ENCODE measurements around the gene ZNF26.
"Not testable (repeated sequence)": the region's sequence is repeated elsewhere in the genome, so short reads cannot be mapped to it uniquely, and the experiment has no call there.

ZNF26 gene

GRCh38 chr12:132986001-132986884 lies at the start of gene ZNF26:
Gene ZNF26 (plus strand): TSS chr12:132986367. CDS start chr12:132986841, 474 bp downstream.
- Histone ChIP-seq H3K27ac (ENCODE audit: low read depth, low read length) (peak within 1 kb of the TSS; percentile 36), H3K9me3 (ENCODE audit: control insufficient read depth, insufficient read depth, low read length) (peaks cover 35% of the 10 kb centered on the region), H3K9me2 (replicated peaks; ENCODE audit: control insufficient read depth, low read length) (no peaks in the 10 kb centered on the region), H3K36me3 (ENCODE audit: control insufficient read depth, low read length) (peaks cover 22% of the 10 kb centered on the region), H4K20me1 (ENCODE audit: control insufficient read depth, insufficient read depth, low read depth, low read length) (no peaks in the 10 kb centered on the region), H3K4me2 (ENCODE audit: low read length) (peak within 1 kb of the TSS; percentile 66), H3K27me3 (ENCODE audit: control insufficient read depth, low read length) (no peaks in the 10 kb centered on the region), H3F3A (ENCODE audit: control insufficient read depth, insufficient read depth) (no peaks in the 10 kb centered on the region), H3K79me2 (ENCODE audit: control insufficient read depth, low read length) (peaks cover 40% of the 10 kb centered on the region), H3K4me3 (ENCODE audit: low read length) (peak within 1 kb of the TSS; percentile 98), H3K4me1 (ENCODE audit: control insufficient read depth, low read length) (peaks cover 15% of the 10 kb centered on the region)
- TF ChIP-seq EZH2phosphoT487 (IDR thresholded peaks at IDR 0.05; ENCODE audit: borderline replicate concordance, low read length) (no peak), CTCF (IDR thresholded peaks at IDR 0.05; ENCODE audit: low read depth, low read length, poor library complexity, severe bottlenecking) (no peak)

- H3K4me1 ChIP-seq (ENCODE audit: control insufficient read depth, low read length); H3K79me2 ChIP-seq (ENCODE audit: control insufficient read depth, low read length); H3K27me3 ChIP-seq (ENCODE audit: control insufficient read depth, low read length); H3K27ac ChIP-seq (ENCODE audit: low read depth, low read length); H4K20me1 ChIP-seq (ENCODE audit: control insufficient read depth, insufficient read depth, low read depth, low read length); H3F3A ChIP-seq (ENCODE audit: control insufficient read depth, insufficient read depth); H3K4me2 ChIP-seq (ENCODE audit: low read length); H3K36me3 ChIP-seq (ENCODE audit: control insufficient read depth, low read length); H3K4me3 ChIP-seq (ENCODE audit: low read length); H3K9me2 ChIP-seq (replicated peaks; ENCODE audit: control insufficient read depth, low read length): not testable (repeated sequence)
- peaks cover 21% of the 10 kb centered on the region; the same call in 1 of the 2 replicates for H3K9me3 ChIP-seq (ENCODE audit: control insufficient read depth, insufficient read depth, low read length)
Measured at GRCh38 chr12:132936921-132937320, 49.2 kb upstream of the ZNF26 start.

GRCh38 chr12:132937476-132937875 lies 48.7 kb upstream of the ZNF26 start:
- no peak for TF ChIP-seq CTCF (IDR thresholded peaks at IDR 0.05; ENCODE audit: low read depth, low read length, poor library complexity, severe bottlenecking)
- no peak for TF ChIP-seq EZH2phosphoT487 (IDR thresholded peaks at IDR 0.05; ENCODE audit: borderline replicate concordance, low read length)
- no peaks in the 10 kb centered on the region for H4K20me1 ChIP-seq (ENCODE audit: control insufficient read depth, insufficient read depth, low read depth, low read length)
- H3K4me2 ChIP-seq (ENCODE audit: low read length): no peak overlapping the region
- peaks cover 25% of the 10 kb centered on the region for H3K9me3 ChIP-seq (ENCODE audit: control insufficient read depth, insufficient read depth, low read length)
- H3K27ac ChIP-seq (ENCODE audit: low read depth, low read length): no peak overlapping the region
- peaks cover 4% of the 10 kb centered on the region for H3K36me3 ChIP-seq (ENCODE audit: control insufficient read depth, low read length)
- H3K9me2 ChIP-seq (replicated peaks; ENCODE audit: control insufficient read depth, low read length): no peaks in the 10 kb centered on the region
- no peak overlapping the region for H3K4me3 ChIP-seq (ENCODE audit: low read length)
- no peaks in the 10 kb centered on the region for H3K4me1 ChIP-seq (ENCODE audit: control insufficient read depth, low read length)
- H3K79me2 ChIP-seq (ENCODE audit: control insufficient read depth, low read length): no peaks in the 10 kb centered on the region
- no peaks in the 10 kb centered on the region for H3F3A ChIP-seq (ENCODE audit: control insufficient read depth, insufficient read depth)
- H3K27me3 ChIP-seq (ENCODE audit: control insufficient read depth, low read length): no peaks in the 10 kb centered on the region

GRCh38 chr12:132938807-132939206 lies 47.4 kb upstream of the ZNF26 start:
- H3K27ac ChIP-seq (ENCODE audit: low read depth, low read length); H3K4me1 ChIP-seq (ENCODE audit: control insufficient read depth, low read length); H3K36me3 ChIP-seq (ENCODE audit: control insufficient read depth, low read length); H3K9me2 ChIP-seq (replicated peaks; ENCODE audit: control insufficient read depth, low read length); H3K4me2 ChIP-seq (ENCODE audit: low read length); H3K79me2 ChIP-seq (ENCODE audit: control insufficient read depth, low read length); H3F3A ChIP-seq (ENCODE audit: control insufficient read depth, insufficient read depth); H3K4me3 ChIP-seq (ENCODE audit: low read length); H4K20me1 ChIP-seq (ENCODE audit: control insufficient read depth, insufficient read depth, low read depth, low read length); H3K27me3 ChIP-seq (ENCODE audit: control insufficient read depth, low read length): not testable (repeated sequence)
- peaks cover 23% of the 10 kb centered on the region for H3K9me3 ChIP-seq (ENCODE audit: control insufficient read depth, insufficient read depth, low read length)
